Fibroblast of peridontal ligament (primary cell): ENCODE measurements around the gene IL37.

Experiments
- DNase-seq: peaks from one replicate; pipeline ENCODE4 v3.0.0-alpha.2; 2010; ENCODE audit errors: extremely low read depth

Gene IL37

DNA sequence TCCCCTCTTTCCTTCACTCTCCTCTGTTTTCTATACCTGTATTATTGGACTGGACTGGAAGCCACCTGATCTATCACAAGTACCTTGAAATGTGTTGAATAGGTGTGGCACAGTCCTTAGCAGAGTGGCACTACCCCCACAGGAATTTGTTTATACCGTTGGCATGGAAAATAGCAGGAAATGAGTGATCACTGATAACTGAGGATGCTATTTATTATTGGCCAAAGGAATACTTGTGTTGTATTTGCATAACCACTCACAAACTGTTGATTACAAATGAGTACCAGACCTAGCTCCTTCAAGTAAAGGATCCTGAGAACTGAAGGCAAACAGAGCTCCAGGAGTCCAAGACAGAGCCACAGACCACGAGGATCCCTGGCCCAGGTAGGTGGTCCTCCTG is at the start of gene IL37:
Gene IL37 (plus strand): TSS at position 301 of the 400 bp plus-strand sequence. CDS start 1,848 bp downstream, outside the sequence.
- no peak for DNase-seq

DNA sequence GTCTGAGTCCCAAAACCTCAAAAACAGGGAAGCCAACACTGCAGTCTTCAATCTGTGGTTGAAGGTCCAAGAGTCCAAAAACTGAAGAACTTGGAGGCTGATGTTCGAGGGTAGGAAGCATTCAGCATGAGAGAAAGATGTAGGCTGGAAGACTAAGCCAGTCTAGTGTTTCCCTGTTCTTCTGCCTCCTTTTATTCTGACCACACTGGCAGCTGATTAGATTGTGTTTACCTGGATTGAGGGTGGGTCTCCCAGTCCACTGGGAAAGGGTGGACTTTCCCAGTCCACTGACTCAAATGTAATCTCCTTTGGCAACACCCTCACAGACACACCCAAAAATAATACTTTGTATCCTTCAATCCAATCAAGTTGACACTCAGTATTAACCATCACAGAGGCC is 46.9 kb upstream of the IL37 start:
- no peak for DNase-seq

DNA sequence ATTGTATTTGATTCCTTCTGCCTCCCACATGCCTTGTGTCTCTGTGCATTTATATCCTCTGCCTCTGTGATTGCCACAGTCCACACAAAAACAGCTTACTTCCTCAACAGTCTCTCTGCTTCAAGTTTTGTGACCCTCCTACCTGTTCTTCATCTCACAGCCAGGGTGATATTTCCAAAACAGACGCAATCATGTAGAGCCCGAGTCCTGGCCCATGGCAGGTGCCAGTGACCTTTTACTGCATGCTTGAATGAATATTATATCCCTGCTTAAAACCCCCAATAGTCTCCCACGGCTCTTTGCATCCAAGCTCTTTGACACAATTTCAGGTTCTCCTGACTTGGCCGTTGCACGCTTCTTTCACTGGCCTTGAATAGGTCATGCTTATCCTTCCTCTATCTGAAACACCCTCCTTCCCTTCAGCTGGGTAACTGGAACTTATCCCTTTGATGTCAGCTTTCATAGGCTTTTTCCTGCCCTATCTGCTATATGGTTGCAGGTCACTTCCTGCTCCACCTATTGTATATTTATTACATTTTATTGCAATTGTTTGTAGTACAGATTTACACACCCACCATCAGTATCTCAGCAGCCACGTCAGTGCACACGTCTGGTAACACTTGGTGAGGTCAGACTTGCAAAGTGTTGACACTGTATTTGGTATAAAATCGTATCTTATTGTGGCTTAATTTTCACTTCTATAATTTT is 44.7 kb upstream of the IL37 start:
- no peak for DNase-seq

DNA sequence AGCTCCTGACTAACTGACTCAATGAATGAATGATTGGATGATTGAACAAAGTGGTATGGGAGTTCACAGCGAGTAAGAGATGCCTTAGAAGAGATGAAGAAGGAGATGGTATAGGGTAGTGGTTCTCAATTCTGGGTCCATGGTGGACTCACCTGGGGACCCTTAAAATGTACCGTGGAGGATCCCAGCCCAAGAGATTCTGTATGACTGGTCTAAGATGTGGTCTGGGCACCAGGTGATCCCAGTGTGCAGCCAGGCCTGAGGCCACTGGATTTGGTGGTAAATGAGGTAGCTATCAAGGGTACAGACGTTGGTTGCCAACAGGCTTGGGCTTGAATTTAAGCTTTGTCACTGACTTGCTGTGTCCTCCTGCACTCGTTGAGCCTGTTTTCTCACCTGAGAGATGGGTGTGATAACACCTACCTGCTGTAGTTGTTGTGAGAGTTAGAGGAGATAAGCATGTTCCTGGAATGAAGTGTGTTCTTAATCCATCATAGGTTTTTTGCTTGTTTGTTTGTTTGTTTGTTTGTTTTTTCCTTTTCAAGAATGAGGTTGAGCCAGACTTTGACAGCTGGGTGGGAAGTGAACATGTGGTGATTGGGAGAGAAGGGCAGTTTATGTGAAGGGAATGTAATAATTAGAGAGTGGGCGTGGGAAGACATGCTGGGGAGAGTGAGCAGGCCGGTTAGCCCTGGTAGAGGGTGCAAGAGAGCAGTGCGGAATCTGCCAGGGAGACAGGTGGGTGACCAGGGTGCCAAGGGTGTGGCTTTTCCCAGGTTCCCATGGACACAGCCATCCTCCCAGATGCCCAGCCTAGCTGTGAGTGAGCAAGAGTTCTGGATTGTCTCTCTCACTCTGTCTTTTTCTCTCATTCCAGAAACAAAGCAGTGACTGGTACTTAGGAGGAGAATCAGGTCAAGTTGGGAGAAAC is 43.0 kb upstream of the IL37 start:
- no peak for DNase-seq

DNA sequence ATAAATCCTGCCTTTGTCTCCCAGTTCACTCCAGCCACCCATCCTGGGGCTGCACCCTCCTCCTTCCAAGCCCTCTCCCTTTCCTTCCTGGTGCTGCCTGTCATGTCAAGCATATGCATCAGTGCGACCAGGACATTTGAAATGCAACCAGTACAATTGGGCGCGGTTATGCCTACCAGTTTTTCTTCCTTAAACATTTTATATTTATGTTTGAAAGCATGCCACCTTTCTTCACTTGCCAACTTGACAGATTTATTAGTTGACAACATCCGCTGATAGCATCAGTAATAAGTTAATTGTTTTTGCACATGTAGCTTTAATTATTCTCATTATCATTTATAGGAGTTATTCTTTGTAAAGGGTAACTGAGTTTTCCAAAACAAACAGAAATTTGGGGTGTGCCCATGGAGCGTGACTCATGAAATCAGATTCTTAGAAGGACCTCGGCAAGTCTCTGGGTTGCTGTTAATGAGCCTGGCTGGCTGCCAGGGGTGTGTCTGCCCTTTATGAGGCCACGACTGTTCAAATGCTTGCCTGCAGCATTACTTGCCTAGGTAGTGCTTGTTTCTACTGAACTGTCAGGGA is 41.6 kb upstream of the IL37 start:
- peak; percentile 53 for DNase-seq

DNA sequence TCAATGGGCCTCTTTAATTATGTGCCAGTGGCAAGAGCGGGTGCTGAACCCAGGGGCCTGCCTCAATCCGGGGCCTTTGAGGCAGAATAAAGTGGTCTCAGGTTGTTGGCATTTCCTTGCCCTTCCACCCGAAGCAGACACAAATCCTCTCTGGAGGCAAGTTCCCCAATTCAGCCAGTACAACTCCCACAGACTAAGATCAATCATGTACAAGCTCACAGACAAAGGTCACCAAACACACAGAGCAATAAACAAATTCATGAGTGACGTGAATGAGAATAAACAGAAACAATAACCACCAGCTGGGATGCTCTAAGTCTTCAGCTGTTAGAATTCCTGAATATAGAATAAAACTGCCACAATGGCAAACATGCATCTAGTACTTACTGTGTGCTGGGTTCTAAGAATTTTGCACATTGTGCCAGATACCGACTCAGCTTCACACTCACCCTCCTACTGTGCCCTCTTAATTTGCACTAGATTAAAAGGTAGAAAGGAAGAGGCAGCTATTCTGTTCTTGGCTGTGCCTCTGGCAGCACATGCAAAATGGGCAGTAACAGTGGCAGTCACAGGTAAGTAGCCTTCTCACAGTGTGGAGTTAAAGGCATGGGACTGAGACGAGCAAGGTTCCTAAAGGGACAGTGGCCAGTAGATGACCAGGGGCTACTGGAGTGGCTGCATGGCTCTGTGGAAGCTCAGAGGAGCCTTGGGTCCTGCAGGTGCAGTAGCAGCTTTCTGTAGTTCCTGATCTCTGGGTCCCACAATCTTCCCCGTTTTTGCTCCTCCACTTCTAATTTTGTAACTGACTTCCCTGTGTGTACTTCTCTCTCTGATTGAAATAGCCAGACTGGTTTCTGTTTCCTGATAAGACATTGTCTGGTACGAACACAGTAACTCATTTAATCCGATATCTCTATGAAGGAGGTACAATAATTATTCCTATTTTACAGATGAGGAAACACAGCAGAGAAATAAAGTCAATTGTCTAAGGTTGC is 39.8 kb upstream of the IL37 start:
- DNase-seq, result no peak

DNA sequence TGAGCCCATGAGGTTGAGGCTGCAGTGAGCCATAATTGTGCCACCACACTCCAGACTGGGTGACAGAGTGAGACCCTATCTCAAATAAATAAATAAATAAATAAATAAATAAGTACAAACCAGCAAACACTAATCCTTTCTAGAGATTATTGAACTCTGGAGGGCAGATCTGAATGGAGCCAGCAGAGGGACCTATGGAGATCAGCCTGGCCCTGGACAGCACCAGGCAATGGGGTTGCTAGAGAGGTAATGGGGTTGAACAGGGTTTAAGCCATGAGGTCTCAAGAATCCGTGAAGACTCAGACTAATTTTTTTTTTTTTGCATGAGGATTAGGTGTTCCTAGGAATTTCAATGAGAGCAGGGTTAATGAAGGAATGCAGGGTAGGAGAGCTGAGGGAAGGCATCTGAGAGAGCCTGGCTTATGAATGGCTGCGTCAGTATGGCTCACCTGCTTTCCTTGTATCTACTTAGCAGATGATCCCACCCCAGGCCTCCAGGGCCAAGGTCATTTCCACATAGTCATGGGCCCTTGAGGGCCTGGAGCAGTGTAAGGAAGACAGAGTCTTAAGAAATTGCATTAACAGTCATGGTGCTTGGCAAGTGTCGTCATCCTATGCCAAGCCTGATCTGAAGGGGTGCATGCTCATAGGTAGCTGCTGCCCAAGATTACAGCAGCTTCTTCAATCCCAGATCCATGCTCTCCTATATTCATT is 34.6 kb upstream of the IL37 start:
- DNase-seq, result no peak

- DNase-seq, result no peak
These were observed 34.0 kb upstream of the IL37 start for GRCh38 chr2:112876971-112877361.

DNA sequence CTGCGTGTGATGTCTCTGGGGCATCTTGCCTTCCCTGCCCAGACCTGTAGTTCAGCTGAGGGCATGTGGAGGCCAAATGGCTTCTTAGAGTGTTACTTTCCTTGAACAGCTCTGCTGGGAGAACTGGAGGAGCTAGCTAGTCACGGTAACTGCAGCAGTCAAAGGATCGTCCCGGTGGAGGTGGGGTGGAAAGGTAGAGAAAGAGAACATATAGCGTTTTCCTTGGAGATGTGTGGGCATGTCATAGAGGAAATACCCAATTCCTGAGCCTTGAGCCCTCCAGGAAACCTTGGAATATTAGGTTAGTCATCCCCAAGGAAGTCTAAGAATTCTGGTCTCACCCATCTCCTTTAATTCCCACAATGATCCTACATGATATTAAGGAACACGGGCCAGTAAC is 33.5 kb upstream of the IL37 start:
- no peak for DNase-seq

GRCh38 chr2:112879491-112880041 is 31.4 kb upstream of the IL37 start:
- DNase-seq, result no peak

DNA sequence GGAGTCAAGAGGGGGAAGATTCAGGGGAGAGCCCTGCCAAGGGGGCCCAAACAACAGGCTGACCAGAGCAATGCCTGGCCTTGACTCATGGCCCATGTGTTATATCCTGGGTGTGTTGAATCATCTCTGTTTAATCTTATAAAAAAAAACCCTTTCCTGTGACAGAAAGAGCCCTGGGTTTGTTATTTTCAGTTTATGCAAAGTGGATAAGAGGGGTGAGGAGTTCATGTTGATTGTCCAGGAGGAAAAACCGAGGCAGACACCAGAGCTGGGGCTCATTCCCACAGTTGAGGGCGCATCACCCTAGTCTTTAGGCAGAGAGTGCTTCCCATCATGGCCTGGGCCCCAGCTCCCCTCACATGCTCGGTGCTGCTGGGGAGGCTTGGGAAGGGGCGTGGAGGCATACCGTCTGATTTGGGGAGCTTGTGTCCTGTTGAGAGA is 30.9 kb upstream of the IL37 start:
- peak; percentile 14 for DNase-seq

- no peak for DNase-seq
These were observed 30.3 kb upstream of the IL37 start for GRCh38 chr2:112880696-112881095.

DNA sequence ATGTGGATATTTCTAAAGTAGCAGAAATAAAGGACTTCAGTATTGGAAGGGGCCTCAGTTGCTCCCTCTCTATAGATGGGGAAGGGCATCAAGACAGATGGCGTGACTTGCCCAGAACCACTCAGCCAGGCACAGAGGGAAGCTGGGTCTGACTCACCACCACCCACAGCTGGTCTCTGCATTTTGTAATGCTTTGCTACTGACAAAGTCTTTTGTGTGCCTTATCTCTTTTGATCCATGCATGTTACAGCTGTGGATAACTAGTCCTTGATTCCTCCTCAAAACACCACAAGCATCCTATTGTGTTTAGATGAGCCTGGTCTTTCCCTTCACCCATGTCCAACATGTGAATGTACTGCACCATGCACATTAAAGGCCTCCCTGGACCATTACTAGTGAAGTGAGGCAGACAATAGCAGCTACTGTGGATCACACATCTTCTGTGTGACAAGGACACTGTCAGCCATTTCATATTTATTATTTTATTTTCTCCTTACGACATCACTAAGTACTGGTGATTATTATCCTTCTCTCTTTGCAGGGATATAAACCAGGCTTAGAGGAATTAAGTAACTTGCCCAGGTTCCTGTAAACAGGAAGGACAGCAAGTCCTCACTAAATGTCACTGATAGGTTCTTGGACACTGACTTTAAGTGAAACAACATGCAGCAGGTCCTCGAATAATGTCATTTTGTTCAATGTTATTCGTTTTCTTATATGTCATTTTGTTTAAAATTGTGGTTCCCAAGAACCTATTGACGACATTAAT is 29.6 kb upstream of the IL37 start:
- peak; percentile 54 for DNase-seq

- no peak for DNase-seq
These were observed 27.3 kb upstream of the IL37 start for GRCh38 chr2:112883669-112884068.

DNA sequence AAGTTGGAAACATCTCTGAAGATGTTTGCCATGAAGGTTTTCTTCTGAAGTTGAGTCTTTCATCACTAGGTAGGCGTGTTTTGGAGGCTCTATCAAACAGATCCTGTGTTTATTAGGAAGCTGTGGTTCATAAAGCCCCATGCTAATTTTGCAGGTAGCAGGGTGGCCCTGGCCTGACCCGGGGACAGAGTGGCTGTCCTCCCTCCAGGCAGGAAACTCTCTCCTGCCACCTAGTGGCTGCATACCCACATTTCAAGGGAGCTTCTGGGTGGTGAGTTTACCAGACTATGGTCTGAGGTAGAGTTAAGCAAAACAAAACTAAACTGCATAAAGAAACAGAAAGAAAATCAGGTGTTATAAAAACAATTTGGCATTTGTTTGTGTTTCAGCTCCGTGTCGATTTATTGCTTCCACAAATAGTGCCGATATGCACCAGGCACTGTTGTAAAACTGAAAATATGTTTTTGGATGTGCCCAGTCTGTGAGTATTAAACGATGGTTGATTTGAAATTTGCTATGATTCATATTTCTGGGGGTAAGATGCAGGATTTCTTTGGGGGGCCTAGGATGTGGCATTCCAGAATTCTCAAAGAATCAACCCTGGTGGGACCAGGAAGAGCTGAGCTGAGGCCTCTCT is 26.0 kb upstream of the IL37 start:
- DNase-seq, result no peak

- DNase-seq, result no peak
These were observed 25.5 kb upstream of the IL37 start for GRCh38 chr2:112885506-112885902.

GRCh38 chr2:112886291-112886690 is 24.7 kb upstream of the IL37 start:
- no peak for DNase-seq

GRCh38 chr2:112887964-112888749 is 22.8 kb upstream of the IL37 start:
- DNase-seq, result no peak
